SK-N-SH (cell line): Measurements from ENCODE around the gene CYP26A1. TPM values are rescaled to one million over a fixed set of nuclear protein-coding genes. Genes with fewer than 3 reads are reported as not detected.

Experiments used
- CTCF ChIA-PET: fragments of 300-600, 350-600 bp; formaldehyde crosslinking; extraction: SDS; loops from one replicate; lab custom pipeline; 2021; lab: Yijun Ruan, JAX
- POLR2A ChIA-PET: fragments of 350-600 bp; sonication (Branson Sonifier 250); formaldehyde crosslinking; extraction: SDS; loops from one replicate; lab custom pipeline; 2020; ENCODE audit warnings: antibody characterized with exemption, inconsistent platforms; lab: Yijun Ruan, JAX
- DNase-seq: peaks from one replicate; pipeline ENCODE4 v3.0.0; 2012
- H2AFZ ChIP-seq: fragments of 200-600 bp; sonication (generic); 2 replicates; pipeline ENCODE4 v1.8.1; 2016; ENCODE audit warnings: antibody characterized with exemption, mild to moderate bottlenecking, low read depth
- H3F3A ChIP-seq: fragments of 200-600 bp; sonication (generic); replicated peaks from 2 replicates; pipeline ENCODE3; 2016; ENCODE audit warnings: antibody characterized with exemption, mild to moderate bottlenecking; ENCODE audit not compliant: insufficient read depth
- H3K27ac ChIP-seq, 2 experiments: fragments of 200-500 bp in 1 of 2; fragments of 200-600 bp in 1 of 2; sonication (Bioruptor generic) in 1 of 2; sonication (generic), shearing (Covaris generic) in 1 of 2; 2 replicates each; pipeline versions ENCODE4 v1.5.1 to v1.6.1; 2014 to 2016; ENCODE audit warnings: low read depth in 2 of 2, inconsistent platforms in 1 of 2, low read length in 1 of 2, mild to moderate bottlenecking in 1 of 2, mixed read lengths in 1 of 2
- H3K27me3 ChIP-seq: fragments of 200-600 bp; sonication (generic), shearing (Covaris generic); 2 replicates; pipeline ENCODE4 v1.6.1; 2016; ENCODE audit warnings: mixed run types; ENCODE audit not compliant: insufficient read depth
- H3K36me3 ChIP-seq, 2 experiments: fragments of 200-500 bp in 1 of 2; fragments of 200-600 bp in 1 of 2; sonication (Bioruptor generic) in 1 of 2; sonication (generic) in 1 of 2; replicated peaks in 1 of 2; 2 replicates each; pipeline versions ENCODE3 to v1.5.1; 2014 to 2016; ENCODE audit warnings: low read length in 1 of 2, mild to moderate bottlenecking in 1 of 2; ENCODE audit not compliant: insufficient read depth in 2 of 2, control insufficient read depth in 1 of 2
- H3K4me1 ChIP-seq, 2 experiments: fragments of 200-500 bp in 1 of 2; fragments of 200-600 bp in 1 of 2; sonication (Bioruptor generic) in 1 of 2; sonication (generic), shearing (Covaris generic) in 1 of 2; 2 replicates each; pipeline versions ENCODE4 v1.5.1 to v1.6.1; 2014 to 2016; ENCODE audit warnings: low read depth in 1 of 2, low read length in 1 of 2, mixed run types in 1 of 2; ENCODE audit not compliant: insufficient read depth in 2 of 2, control insufficient read depth in 1 of 2
- H3K4me2 ChIP-seq: fragments of 200-600 bp; sonication (generic), shearing (Covaris generic); 2 replicates; pipeline ENCODE4 v1.6.1; 2017; ENCODE audit warnings: mixed run types
- H3K4me3 ChIP-seq, 2 experiments: fragments of 200-500 bp in 1 of 2; fragments of 200-600 bp in 1 of 2; sonication (Bioruptor generic) in 1 of 2; sonication (generic), shearing (Covaris generic) in 1 of 2; 2 replicates each; pipeline versions ENCODE4 v1.5.1 to v1.8.1; 2014 to 2016; ENCODE audit warnings: low read depth in 2 of 2, inconsistent platforms in 1 of 2, low read length in 1 of 2, mild to moderate bottlenecking in 1 of 2, mixed read lengths in 1 of 2, moderate library complexity in 1 of 2
- H3K79me2 ChIP-seq: fragments of 200-600 bp; sonication (generic); 2 replicates; pipeline ENCODE4 v1.8.1; 2017; ENCODE audit warnings: mild to moderate bottlenecking; ENCODE audit not compliant: insufficient read depth
- H3K9ac ChIP-seq: fragments of 200-600 bp; sonication (generic); 2 replicates; pipeline ENCODE4 v1.6.1; 2017; ENCODE audit warnings: mixed run types
- H3K9me2 ChIP-seq: fragments of 200-600 bp; sonication (generic); 2 replicates; pipeline ENCODE4 v1.6.1; 2017; ENCODE audit warnings: mixed run types
- H3K9me3 ChIP-seq: fragments of 200-600 bp; sonication (generic); 2 replicates; pipeline ENCODE4 v1.6.1; 2017; ENCODE audit warnings: mixed run types, mild to moderate bottlenecking, moderate library complexity
- H4K20me1 ChIP-seq: fragments of 200-600 bp; sonication (generic); 2 replicates; pipeline ENCODE4 v1.6.1; 2017; ENCODE audit warnings: mild to moderate bottlenecking, mixed run types; ENCODE audit not compliant: insufficient read depth
- CHD2 ChIP-seq: fragments of 150-350 bp; IDR thresholded peaks from 2 replicates; pipeline ENCODE4 v1.6.1; 2018; ENCODE audit warnings: low read length; ENCODE audit not compliant: partially characterized antibody
- ELF1 ChIP-seq: IDR thresholded peaks from 2 replicates; pipeline ENCODE4 v1.4.0; 2012
- EP300 ChIP-seq, 2 experiments: IDR thresholded peaks; 2 replicates each; pipeline versions ENCODE4 v1.4.0 to v1.6.1; 2012; ENCODE audit warnings: borderline replicate concordance in 1 of 2, low read depth in 1 of 2, low read length in 1 of 2
- EZH2phosphoT487 ChIP-seq: fragments of 200-600 bp; sonication (generic); IDR thresholded peaks from 2 replicates; pipeline ENCODE4 v1.6.1; 2017; ENCODE audit warnings: low read depth, mixed run types, mild to moderate bottlenecking, antibody characterized with exemption, moderate library complexity, borderline replicate concordance
- FOXJ3 ChIP-seq: sonication (generic); formaldehyde crosslinking; IDR thresholded peaks from 2 replicates; pipeline ENCODE4 v1.5.1; 2020; ENCODE audit warnings: mild to moderate bottlenecking, missing genetic modification reagents
- GATA2 ChIP-seq: sonication (generic); formaldehyde crosslinking; IDR thresholded peaks from 2 replicates; pipeline ENCODE4 v1.5.0; 2020; ENCODE audit warnings: mild to moderate bottlenecking, missing genetic modification reagents
- MEF2A ChIP-seq: IDR thresholded peaks from 2 replicates; pipeline ENCODE4 v1.4.0; 2012; ENCODE audit warnings: low read depth, borderline replicate concordance
- MXI1 ChIP-seq: IDR thresholded peaks from 2 replicates; pipeline ENCODE4 v1.6.1; 2012; ENCODE audit warnings: mild to moderate bottlenecking, low read depth, low read length, improper control_type of control experiment
- NFIC ChIP-seq: IDR thresholded peaks from 2 replicates; pipeline ENCODE4 v1.4.0; 2012; ENCODE audit warnings: borderline replicate concordance
- NRF1 ChIP-seq: IDR thresholded peaks from 2 replicates; pipeline ENCODE4 v1.6.1; 2012; ENCODE audit warnings: low read depth, mild to moderate bottlenecking, low read length
- RFX5 ChIP-seq: IDR thresholded peaks from 2 replicates; pipeline ENCODE4 v1.6.1; 2012; ENCODE audit warnings: mild to moderate bottlenecking, improper control_type of control experiment, low read length
- TAF1 ChIP-seq: IDR thresholded peaks from 2 replicates; pipeline ENCODE4 v1.6.1; 2012; ENCODE audit warnings: low read depth, mild to moderate bottlenecking, low read length, moderate library complexity, borderline replicate concordance
- WGBS: methylation state at CpG from one replicate; pipeline ENCODE4 v1.1.6; 2017; ENCODE audit warnings: low lambda C conversion rate; 5-methylcytosine and 5-hydroxymethylcytosine counted together
- polyA plus RNA-seq, 3 experiments: library from polyadenylated mRNA; depleted of rRNA; stranded (reverse); fragments of >200 nt; gene quantifications; 2 replicates each; pipeline ENCODE4 v1.2.3, GENCODE V29; 2012
- TF ChIP-seq, protein P1 (sequence below): IDR thresholded peaks from 2 replicates; pipeline ENCODE4; 2012
- TF ChIP-seq, protein P2 (sequence below): IDR thresholded peaks from 2 replicates; pipeline ENCODE4 v1.4.0; 2012; ENCODE audit warnings: low read depth
- TF ChIP-seq, protein P3 (sequence below): IDR thresholded peaks from 2 replicates; pipeline ENCODE4 v1.4.0; 2012; ENCODE audit warnings: low read depth, borderline replicate concordance

CYP26A1 gene
- polyA plus RNA-seq, 1 of the 3 experiments (the other 2 are of a cell fraction), result not detected

DNA sequence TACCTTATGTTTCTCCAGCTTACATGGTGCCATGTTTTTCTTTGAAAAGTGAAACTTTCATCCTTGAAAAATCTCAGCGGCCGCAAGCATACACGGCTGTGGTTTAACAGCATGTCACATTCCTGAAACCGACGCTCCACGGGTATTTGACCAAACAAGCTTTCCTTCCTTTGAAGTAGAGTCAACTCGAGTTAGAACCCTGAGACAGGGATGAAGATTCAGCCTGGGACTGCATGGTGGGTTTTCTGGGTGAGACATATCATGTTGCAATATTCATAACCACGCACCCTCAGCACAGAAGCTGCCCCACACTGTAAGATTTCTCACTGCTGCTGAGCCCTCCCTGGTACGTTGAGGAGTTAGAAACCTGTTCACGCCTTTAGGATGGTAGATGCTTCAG is 8.1 kb downstream of the CYP26A1 start:
- DNase-seq, result no peak
- Histone ChIP-seq H3K4me3 (no peak overlapping the region), H3K4me2 (no peak overlapping the region), H3K36me3 (no peaks in the 10 kb centered on the region), H3K9me3 (no peaks in the 10 kb centered on the region), H3K79me2 (no peaks in the 10 kb centered on the region), H3K27ac (no peak overlapping the region), H3K27me3 (no peaks in the 10 kb centered on the region; the same call in 1 of the 2 replicates), H3F3A (peaks cover under 1% of the 10 kb centered on the region), H3K4me1 (peaks cover 0 to 10% of the 10 kb centered on the region in 2 experiments; a peak in 1 of 4 replicates), H3K9ac (no peak overlapping the region), H2AFZ (no peak overlapping the region), H3K9me2 (no peaks in the 10 kb centered on the region), H4K20me1 (no peaks in the 10 kb centered on the region)
- TF ChIP-seq, protein P1, sequence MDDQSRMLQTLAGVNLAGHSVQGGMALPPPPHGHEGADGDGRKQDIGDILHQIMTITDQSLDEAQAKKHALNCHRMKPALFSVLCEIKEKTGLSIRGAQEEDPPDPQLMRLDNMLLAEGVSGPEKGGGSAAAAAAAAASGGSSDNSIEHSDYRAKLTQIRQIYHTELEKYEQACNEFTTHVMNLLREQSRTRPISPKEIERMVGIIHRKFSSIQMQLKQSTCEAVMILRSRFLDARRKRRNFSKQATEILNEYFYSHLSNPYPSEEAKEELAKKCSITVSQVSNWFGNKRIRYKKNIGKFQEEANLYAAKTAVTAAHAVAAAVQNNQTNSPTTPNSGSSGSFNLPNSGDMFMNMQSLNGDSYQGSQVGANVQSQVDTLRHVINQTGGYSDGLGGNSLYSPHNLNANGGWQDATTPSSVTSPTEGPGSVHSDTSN, result no peak
- TF ChIP-seq, protein P2, sequence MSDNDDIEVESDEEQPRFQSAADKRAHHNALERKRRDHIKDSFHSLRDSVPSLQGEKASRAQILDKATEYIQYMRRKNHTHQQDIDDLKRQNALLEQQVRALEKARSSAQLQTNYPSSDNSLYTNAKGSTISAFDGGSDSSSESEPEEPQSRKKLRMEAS, result no peak
- TF ChIP-seq NFIC (no peak), TAF1 (no peak), RFX5 (no peak)
- 74% methylated on average over 10 of the region's 10 CpGs for WGBS
- POLR2A ChIA-PET, result no interaction called here
- CTCF ChIA-PET, result interaction anchor here (0.8 to 8.6 kb wide), 6 partner anchors 9 to 446 kb away, joined by 3 to 69 read pairs (median 13); partner anchors contain the start of genes CYP26A1 and CYP26C1

DNA sequence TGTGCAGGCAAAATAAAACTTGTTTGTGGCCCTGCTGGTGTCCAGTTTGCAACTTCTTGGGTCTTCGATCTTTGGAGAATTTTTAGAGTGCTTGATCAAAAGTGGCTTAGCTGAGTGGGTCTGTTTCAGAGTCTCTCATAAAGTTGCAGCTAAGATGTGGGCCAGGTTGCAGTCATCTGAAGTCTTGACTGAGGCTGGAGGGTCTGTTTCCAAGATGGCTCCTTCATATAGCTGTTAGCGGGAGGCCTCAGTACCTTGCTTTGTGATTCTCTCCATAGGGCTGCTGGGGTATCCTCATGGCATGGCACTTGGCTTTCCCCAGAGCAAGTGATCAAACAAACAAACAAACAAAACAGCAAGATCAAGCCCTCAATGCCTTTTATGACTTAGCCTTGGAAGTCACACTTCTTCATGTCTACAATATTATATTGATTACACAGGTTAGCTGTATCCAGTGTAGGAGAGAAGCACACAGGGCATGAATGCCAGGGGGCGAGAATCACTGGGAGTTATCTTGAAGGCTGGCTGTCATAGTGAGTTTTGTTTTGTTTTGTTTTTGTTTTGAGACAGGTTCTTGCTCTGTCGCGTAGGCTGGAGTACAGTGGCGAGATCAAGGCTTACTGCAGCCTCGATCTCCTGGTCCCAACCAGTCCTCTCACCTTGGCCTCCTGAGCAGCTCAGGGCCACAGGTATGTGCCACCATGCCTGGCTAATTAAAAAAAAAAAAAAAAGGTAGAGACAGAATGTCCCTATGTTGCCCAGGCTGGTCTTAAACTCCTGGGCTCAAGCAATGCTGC is 10.2 kb downstream of the CYP26A1 start:
- no peaks in the 10 kb centered on the region; the same call in 1 of the 2 replicates for H3K27me3 ChIP-seq
- no peaks in the 10 kb centered on the region for H3K9me3 ChIP-seq
- H3F3A ChIP-seq, result no peaks in the 10 kb centered on the region
- peaks cover 0 to 10% of the 10 kb centered on the region in 2 experiments; a peak in 1 of 4 replicates for H3K4me1 ChIP-seq
- H3K36me3 ChIP-seq, result no peaks in the 10 kb centered on the region
- DNase-seq, result no peak
- no peak overlapping the region for H2AFZ ChIP-seq
- no peak overlapping the region for H3K9ac ChIP-seq
- 73% methylated on average over 7 of the region's 7 CpGs for WGBS
- TF ChIP-seq, protein P3, sequence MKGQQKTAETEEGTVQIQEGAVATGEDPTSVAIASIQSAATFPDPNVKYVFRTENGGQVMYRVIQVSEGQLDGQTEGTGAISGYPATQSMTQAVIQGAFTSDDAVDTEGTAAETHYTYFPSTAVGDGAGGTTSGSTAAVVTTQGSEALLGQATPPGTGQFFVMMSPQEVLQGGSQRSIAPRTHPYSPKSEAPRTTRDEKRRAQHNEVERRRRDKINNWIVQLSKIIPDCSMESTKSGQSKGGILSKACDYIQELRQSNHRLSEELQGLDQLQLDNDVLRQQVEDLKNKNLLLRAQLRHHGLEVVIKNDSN, result no peak
- TF ChIP-seq CHD2, result no peak
- TF ChIP-seq EZH2phosphoT487, result no peak
- TF ChIP-seq GATA2 (CRISPR knock-in tag), result no peak
- no peak for TF ChIP-seq FOXJ3 (CRISPR knock-in tag)
- no peak for TF ChIP-seq MEF2A
- TF ChIP-seq NFIC, result no peak
- TF ChIP-seq MXI1, result no peak
- no peak for TF ChIP-seq NRF1
- TF ChIP-seq ELF1, result no peak
- no peak for TF ChIP-seq EP300 (IDR thresholded peaks at IDR 0.05; ENCODE audit: borderline replicate concordance in 1 of 2, low read depth in 1 of 2, low read length in 1 of 2)
- no peak overlapping the region for H3K27ac ChIP-seq
- H3K4me3 ChIP-seq, result no peak overlapping the region
- CTCF ChIA-PET, result interaction anchor here (0.8 to 1.0 kb wide), 2 partner anchors 112 to 273 kb away, joined by 3 read pairs; no protein-coding TSS in a partner anchor
- POLR2A ChIA-PET, result no interaction called here
- no peaks in the 10 kb centered on the region for H3K9me2 ChIP-seq
- no peaks in the 10 kb centered on the region for H4K20me1 ChIP-seq
- H3K4me2 ChIP-seq, result no peak overlapping the region
- no peaks in the 10 kb centered on the region for H3K79me2 ChIP-seq
